NCI-H1105 (cell line): ENCODE data around the gene ZBTB21.

Experiments used
- DNase-seq: peaks from one replicate; lab custom pipeline; 2025; lab: John Stamatoyannopoulos, UW

ZBTB21 gene

GRCh38 chr21:42009831-42010506 is at the start of gene ZBTB21:
ZBTB21 (minus strand) TSS chr21:42010360; CDS start chr21:41994095, 16,265 bp downstream.
- DNase-seq, result peak; percentile 96

GRCh38 chr21:42059721-42060120 is 49.6 kb upstream of the ZBTB21 start:
- DNase-seq, result no peak

- DNase-seq, result no peak
Measured at GRCh38 chr21:42059141-42059540, 49.0 kb upstream of the ZBTB21 start.

DNA sequence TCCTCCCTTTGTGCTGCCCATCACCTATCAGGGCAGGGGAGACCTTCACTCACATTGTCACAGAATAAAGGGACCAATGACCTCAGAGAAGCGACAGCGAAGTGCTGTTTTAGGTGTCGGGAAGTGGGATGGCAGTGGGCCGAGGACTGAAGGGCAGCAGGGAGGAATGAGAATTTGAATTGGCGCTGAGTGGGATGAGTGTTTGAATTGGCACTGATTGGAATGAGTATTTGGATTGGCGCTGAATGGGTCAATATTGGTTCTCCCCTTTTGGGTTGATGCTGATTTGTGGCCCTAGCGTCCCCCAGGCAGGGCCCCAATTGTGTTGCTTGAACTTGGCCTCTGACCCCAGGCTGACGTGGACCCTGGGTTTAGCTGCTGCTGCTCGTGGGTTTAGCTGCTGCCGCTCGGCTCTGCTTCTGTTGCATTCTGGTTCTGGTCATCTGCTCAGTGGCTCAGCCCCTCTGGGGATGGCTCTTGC is 48.5 kb upstream of the ZBTB21 start:
- no peak for DNase-seq

DNA sequence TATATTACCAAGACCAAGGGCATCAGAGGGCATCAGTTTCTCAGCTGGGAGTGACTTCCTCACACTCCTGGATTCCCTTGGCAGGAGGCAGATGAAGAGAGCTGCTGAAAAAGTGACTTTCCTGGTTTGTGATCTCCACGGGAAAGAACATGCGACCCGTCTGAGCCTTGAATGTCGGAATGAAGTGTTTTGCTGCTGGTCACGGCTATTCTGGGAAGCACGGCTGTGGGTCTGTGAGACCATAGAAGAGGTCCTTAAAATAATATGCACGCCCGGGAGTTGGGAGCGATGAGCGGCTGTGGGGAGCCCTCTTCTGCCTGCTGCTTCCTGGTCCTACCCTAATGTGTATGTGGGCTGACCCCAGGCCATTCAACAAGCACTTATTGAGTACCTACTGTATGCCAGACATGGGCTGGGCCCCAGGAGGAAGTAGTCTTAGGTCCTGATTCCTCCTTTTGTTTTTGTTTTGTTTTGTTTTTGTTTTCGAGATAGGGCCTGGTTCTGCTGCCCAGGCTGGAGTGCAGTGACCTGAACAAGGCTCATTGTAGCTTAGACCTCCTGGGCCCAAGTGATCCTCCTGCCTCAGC is 47.8 kb upstream of the ZBTB21 start:
- no peak for DNase-seq

DNA sequence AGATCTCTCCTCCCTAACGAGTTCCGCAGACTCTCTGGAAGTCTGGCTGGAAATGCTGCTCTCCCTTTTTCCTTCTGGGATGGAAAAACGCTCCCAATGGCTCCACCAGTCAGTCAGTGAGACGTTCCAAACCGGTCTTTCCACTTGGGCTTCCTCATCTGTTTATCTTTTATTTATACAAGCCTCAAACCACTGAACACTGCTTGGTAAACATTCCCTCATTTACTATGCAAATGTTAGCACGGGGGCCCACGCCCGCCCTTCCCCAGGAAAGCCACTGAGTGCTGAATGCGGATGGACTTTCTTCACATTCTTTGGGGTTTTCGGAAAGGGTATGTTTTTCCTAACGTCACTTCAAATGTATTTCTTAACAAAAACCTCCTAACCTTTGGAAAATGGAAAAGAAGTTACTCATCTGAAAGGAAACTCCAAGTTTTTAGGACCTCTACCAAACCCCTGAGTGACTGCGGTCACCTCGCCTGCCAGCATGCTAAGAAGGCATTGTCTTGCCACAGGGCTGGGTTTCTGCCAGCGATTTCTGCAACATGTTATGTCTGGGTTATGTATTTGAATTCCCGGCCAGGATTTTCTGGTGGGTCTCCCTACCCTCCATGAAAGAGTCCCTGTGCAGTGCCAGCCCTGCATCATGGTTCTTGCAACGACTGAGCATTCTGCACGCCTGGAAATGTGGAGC is 47.0 kb upstream of the ZBTB21 start:
- DNase-seq, result peak; percentile 88

GRCh38 chr21:42056468-42056867 is 46.3 kb upstream of the ZBTB21 start:
- DNase-seq, result peak; percentile 61

DNA sequence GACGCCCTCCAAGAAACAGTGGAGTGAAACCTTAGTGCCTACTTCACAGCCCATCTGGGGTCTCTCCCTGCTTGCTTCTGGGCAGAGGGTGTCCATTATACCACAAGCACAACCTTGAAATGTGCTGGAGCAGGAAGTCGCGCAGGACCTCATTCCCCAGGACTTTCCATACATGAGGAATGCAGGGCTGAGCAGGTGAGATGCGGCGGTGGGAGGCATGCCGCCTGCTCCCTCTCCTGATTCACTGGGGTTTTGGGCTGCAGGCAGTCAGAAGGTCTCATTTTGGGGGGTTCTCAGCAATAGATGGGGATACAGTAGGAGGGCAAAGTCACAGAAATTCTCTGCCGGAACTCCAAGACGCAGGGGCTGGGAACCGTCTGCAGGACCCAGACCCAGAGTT is 45.3 kb upstream of the ZBTB21 start:
- no peak for DNase-seq

DNA sequence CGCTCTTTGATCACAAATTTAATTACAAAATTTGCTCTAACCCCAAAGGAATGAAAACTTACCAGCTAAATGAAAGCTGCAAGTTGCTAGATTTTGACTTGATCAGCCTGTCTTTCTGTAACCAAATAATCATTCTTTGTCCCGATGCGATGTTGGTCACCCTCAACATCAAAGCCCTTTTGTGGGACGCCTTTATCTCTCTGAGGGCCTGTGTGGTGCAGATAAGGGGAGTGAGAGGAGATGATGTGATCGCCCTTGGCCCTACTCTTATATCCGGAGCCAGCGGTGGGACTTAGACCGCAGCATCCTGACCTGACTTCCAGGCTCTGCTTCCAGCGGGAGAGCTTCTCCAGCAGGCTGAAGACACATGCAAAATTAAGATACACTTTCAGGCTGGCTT is 41.6 kb upstream of the ZBTB21 start:
- DNase-seq, result no peak

- DNase-seq, result no peak
Measured at GRCh38 chr21:42049578-42050430, 39.6 kb upstream of the ZBTB21 start.

DNA sequence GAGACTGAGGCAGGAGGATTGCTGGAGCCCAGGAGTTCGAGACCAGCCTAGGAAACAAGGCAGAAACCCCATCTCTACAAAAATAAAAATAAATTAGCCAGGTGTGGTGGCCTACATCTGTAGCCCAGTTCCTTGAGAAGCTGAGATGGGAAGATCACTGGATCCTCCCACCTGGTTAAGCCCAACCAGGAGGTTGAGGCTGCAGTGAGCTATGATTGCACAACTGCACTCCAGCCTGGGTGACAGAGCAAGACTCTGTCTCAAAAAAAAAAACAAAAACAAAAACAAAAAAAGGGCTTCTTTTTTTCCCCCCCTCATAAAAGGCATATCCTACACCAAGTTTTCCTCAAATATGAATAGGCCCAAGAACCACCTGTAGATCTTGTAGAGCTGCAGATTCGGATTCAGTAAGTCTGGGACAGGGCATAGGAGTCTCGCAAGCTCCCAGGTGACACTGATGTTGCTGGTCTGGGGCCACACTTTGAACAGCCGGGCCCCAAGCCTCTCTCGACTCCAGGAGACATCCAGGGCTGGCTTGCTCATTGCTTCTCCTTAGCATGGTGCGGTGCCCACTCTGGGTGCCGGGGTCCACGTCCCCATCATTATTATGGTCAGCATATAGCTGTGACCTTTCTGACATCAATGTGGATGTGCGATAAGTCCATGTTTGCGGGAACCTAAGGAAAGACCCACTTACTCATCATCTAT is 38.9 kb upstream of the ZBTB21 start:
- DNase-seq, result no peak

GRCh38 chr21:42047821-42048613 is 37.9 kb upstream of the ZBTB21 start:
- no peak for DNase-seq

DNA sequence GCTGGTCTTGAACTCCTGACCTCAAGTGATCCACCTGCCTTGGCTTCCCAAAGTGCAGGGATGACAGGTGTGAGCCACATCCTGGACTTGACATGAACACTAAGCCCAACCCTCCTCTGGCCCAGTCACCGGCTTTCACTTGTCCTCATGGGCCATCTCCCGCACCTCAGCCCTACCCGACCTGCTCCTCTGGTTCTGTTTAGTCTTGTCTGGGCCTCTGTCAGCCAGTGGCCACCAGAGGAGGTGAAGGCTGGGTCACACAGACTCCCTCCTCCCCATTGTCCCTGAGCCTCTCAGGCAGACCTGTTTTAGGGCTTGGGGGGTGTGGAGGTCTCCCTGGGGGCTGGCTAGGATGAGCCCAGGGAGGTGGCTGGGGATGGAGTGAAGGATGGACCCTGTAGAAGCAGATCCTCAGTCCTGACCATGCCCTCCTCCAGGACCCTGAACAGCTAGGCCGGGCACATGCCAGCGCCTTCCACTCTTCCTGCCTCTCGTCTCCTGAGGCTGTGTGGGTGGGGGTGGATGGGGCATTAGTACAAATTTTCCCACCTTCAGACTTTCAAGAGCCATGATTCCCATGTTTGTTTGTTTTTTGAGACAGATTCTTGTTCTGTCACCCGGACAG is 34.8 kb upstream of the ZBTB21 start:
- DNase-seq, result no peak

GRCh38 chr21:42043961-42044360 is 33.8 kb upstream of the ZBTB21 start:
- DNase-seq, result no peak

GRCh38 chr21:42043201-42043895 is 33.2 kb upstream of the ZBTB21 start:
- DNase-seq, result no peak

GRCh38 chr21:42042651-42043050 is 32.5 kb upstream of the ZBTB21 start:
- no peak for DNase-seq

DNA sequence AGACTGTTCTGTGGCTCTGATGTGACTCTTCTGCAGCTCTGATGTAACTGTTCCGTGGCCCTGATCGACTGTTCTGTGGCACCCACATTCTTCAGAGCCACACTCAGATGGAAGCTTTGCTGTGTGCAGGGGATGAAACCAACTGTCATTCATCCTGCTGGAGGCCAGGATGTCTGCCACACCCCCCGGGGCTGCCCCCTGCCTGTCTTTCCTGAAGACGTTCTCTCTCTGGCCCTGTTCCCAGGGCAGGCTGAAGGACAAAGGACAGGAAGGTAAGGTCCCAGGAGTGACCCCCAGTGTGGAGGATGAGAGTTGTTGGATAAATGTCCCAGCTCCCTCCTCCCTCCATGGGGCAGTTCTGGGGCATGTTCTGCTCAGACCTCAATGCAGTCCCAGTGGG is 31.6 kb upstream of the ZBTB21 start:
- DNase-seq, result no peak

DNA sequence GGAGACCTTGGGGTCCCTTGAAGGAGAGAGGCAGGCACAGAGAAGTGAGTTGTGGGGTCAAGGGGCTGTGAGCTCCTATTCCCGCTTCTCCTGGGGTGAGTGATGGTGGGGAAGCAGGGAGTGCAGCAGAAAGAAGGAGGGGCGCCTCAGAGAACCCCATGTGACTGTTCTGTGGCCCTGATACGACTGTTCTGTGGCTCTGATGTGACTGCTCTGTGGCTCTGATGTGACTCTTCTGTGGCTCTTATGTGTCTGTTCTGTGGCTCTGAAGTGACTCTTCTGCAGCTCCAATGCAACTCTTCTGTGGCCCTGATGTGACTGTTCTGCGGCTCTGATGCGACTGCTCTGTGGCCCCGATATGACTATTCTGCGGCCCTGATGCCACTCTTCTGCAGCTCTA is 31.1 kb upstream of the ZBTB21 start:
- no peak for DNase-seq

- no peak for DNase-seq
Measured at GRCh38 chr21:42040411-42041180, 30.4 kb upstream of the ZBTB21 start.
